C4-2B (cell line): ENCODE results near the gene TLE3.

Source experiments
- CTCF ChIP-seq: fragments of 450-650 bp; conservative IDR thresholded peaks from 2 replicates; pipeline ENCODE4 v1.5.1; 2017; ENCODE audit warnings: mild to moderate bottlenecking
- ZFX ChIP-seq: fragments of 450-650 bp; IDR thresholded peaks from 2 replicates; pipeline ENCODE4 v1.6.1; 2017

GRCh38 chr15:70077188-70078147 lies 20.2 kb downstream of the TLE3 start:
- no peak for TF ChIP-seq CTCF
- no peak for TF ChIP-seq ZFX
